Nephron (organoid): ENCODE results near the gene KCND3.

Experiments used
- H3K27ac Mint-ChIP-seq, 3 experiments: 2 replicates each; pipeline ENCODE4 v1.8.0; 2020; ENCODE audit warnings: mixed read lengths in 3 of 3, mild to moderate bottlenecking in 2 of 3, moderate library complexity in 1 of 3
- H3K27me3 Mint-ChIP-seq: 2 replicates; pipeline ENCODE4 v1.8.0; 2021; ENCODE audit warnings: low read depth, mild to moderate bottlenecking, moderate library complexity, mixed read lengths
- H3K36me3 Mint-ChIP-seq: 2 replicates; pipeline ENCODE4 v1.8.0; 2020; ENCODE audit warnings: low read depth, mixed read lengths
- H3K4me1 Mint-ChIP-seq: 2 replicates; pipeline ENCODE4 v1.8.0; 2020; ENCODE audit warnings: mixed read lengths
- H3K4me3 Mint-ChIP-seq, 3 experiments: 2 replicates each; pipeline ENCODE4 v1.8.0; 2020; ENCODE audit warnings: mild to moderate bottlenecking in 3 of 3, mixed read lengths in 3 of 3, moderate library complexity in 2 of 3
- H3K9me3 Mint-ChIP-seq: 2 replicates; pipeline ENCODE4 v1.8.0; 2020; ENCODE audit warnings: mixed read lengths
- TF ChIP-seq, protein P1 (sequence below), 3 experiments: fragments of 200-600 bp; sonication (generic); IDR thresholded peaks; one replicate each; pipeline ENCODE4 v1.5.0; 2021; ENCODE audit warnings: antibody characterized with exemption in 3 of 3; ENCODE audit not compliant: unreplicated experiment in 3 of 3

The KCND3 gene

DNA sequence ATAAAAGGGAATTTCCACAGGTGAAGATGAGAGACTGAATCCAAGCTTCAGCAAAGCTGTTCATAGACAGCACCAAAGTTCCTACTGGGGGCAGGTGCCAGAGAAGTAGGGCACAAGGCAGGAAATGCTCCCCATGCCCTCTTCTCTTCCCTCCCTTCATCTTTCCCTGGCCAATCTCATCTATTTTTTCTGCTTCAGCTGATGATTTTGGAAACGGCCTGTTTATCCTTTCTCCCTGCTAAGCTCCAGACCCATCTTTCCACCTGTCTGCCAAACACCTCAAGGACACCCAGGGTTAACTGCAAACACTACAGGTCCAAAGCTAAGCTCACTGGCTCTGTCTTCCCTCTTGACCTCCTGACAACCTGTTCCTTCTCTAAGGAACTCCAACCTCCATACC is 18.1 kb downstream of the KCND3 start:
- peaks cover 44% of the 10 kb centered on the region for H3K27me3 Mint-ChIP-seq
- H3K36me3 Mint-ChIP-seq, result no peaks in the 10 kb centered on the region
- H3K4me3 Mint-ChIP-seq, result no peak overlapping the region
- peaks cover 29% of the 10 kb centered on the region for H3K4me1 Mint-ChIP-seq
- no peaks in the 10 kb centered on the region for H3K9me3 Mint-ChIP-seq
- H3K27ac Mint-ChIP-seq, result no peak overlapping the region
- TF ChIP-seq, protein P1, sequence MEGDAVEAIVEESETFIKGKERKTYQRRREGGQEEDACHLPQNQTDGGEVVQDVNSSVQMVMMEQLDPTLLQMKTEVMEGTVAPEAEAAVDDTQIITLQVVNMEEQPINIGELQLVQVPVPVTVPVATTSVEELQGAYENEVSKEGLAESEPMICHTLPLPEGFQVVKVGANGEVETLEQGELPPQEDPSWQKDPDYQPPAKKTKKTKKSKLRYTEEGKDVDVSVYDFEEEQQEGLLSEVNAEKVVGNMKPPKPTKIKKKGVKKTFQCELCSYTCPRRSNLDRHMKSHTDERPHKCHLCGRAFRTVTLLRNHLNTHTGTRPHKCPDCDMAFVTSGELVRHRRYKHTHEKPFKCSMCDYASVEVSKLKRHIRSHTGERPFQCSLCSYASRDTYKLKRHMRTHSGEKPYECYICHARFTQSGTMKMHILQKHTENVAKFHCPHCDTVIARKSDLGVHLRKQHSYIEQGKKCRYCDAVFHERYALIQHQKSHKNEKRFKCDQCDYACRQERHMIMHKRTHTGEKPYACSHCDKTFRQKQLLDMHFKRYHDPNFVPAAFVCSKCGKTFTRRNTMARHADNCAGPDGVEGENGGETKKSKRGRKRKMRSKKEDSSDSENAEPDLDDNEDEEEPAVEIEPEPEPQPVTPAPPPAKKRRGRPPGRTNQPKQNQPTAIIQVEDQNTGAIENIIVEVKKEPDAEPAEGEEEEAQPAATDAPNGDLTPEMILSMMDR (IDR thresholded peaks at IDR 0.05; ENCODE audit: unreplicated experiment in 3 of 3), result no peak

DNA sequence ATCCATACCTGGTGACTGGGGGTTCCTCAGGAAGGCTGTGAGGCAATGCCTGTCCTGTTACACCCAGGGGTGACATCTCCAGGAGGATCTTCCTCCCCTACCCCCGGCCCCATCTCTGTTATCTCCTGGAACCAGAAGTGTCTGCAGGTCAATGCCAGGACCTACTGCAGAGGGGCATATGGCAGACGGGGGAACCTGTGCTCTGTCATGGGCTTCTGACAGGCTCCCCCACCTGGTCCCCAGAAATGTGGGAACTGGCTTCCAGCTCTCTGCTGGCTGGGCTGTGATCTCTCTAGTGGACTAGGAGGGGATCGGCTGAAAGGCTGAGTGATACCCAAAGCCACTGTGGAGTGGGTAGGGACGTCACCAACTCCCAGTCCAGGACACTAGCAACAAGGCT is 21.0 kb downstream of the KCND3 start:
- no peak overlapping the region for H3K4me3 Mint-ChIP-seq
- no peak overlapping the region for H3K27ac Mint-ChIP-seq
- no peaks in the 10 kb centered on the region for H3K9me3 Mint-ChIP-seq
- TF ChIP-seq, protein P1 (IDR thresholded peaks at IDR 0.05; ENCODE audit: unreplicated experiment in 3 of 3), result no peak
- peaks cover 43% of the 10 kb centered on the region for H3K27me3 Mint-ChIP-seq
- peaks cover 33% of the 10 kb centered on the region for H3K4me1 Mint-ChIP-seq
- H3K36me3 Mint-ChIP-seq, result no peaks in the 10 kb centered on the region

DNA sequence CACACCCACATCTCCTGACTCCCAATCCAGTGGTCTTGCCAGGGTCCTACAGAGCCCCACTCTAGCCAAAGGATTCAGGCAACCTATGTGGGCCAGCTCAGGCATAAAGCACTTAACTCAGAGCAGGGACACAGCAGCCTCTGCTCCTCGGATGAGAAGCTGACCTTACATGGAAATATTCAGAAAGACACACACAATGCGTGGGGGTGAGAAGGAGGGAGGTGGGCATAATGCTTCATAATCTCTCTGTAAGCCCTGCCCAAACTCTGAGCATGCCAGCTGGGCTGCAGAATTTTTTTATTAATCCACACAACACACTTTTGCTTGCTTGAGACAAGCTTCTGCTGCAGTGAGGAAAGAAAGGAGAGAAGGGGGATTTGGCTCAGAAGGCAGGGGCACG is 21.6 kb downstream of the KCND3 start:
- no peaks in the 10 kb centered on the region for H3K9me3 Mint-ChIP-seq
- no peak overlapping the region for H3K27ac Mint-ChIP-seq
- H3K36me3 Mint-ChIP-seq, result no peaks in the 10 kb centered on the region
- H3K27me3 Mint-ChIP-seq, result peaks cover 42% of the 10 kb centered on the region
- TF ChIP-seq, protein P1 (IDR thresholded peaks at IDR 0.05; ENCODE audit: unreplicated experiment in 3 of 3), result no peak
- no peak overlapping the region for H3K4me3 Mint-ChIP-seq
- peaks cover 33% of the 10 kb centered on the region for H3K4me1 Mint-ChIP-seq

DNA sequence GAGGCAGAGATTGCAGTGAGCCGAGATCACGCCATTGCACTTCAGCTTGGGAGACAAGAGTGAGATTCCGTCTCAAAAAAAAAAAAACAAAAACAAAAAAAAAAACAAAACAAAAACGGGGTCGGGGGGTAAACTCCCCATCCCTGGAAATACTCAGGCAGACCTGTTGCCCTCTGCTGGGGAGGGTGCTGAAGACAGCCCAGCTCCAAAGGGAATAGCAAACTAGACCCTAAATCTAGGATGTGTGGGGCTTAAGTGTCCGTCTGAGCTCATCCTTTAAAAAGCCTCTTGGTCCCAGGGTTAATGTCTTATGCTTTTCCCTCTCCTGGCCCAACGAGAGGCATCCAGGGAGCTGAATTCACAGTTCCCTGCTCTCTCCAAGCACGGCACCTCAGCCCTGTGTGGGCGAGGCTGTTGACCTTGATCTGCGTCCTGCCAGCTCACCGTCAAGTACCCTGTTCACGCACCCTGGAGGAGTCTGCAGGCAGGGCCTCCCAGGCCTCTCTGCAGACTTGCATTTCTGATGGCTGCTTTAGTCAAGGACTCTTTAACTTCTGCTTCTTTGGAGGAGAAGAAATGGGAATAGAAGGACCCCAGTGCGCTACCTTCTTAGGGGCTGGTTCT is 22.3 kb downstream of the KCND3 start:
- no peaks in the 10 kb centered on the region for H3K9me3 Mint-ChIP-seq
- H3K27me3 Mint-ChIP-seq, result peaks cover 43% of the 10 kb centered on the region
- peaks cover 33% of the 10 kb centered on the region for H3K4me1 Mint-ChIP-seq
- no peak overlapping the region for H3K4me3 Mint-ChIP-seq
- TF ChIP-seq, protein P1 (IDR thresholded peaks at IDR 0.05; ENCODE audit: unreplicated experiment in 3 of 3), result no peak
- H3K36me3 Mint-ChIP-seq, result no peaks in the 10 kb centered on the region
- no peak overlapping the region for H3K27ac Mint-ChIP-seq

DNA sequence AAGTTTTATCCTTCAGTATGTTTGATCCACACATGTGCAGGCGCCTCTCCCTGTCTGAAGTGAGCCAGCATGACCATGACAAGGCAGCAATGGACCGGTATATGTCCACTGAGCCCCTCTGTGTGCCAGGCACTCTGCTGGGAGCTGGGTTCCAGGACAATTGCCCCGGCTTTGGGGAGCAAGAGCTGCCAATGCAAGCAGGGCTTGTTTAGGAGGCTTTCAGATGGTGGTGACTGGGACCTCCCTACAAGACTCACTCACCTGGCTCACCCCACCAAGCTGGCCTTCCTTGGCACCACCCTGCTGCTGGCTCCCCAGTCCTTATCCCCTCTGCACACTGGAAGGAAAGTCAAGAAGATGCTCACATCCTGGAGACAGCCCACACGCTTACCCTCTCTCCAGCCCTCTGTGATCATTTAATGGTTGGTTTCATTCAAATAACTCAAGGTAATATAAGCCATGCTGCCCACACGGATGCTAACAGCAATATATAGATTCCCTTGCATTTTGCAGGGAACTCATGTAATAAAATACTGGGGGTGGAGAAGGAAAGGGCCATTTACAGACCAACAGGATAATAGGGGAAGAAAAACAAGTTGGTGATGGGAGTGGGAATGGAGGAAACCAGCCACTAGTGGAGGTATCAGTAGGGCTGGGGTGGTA is 23.6 kb downstream of the KCND3 start:
- Mint-ChIP-seq H3K9me3 (no peaks in the 10 kb centered on the region), H3K36me3 (no peaks in the 10 kb centered on the region), H3K4me3 (no peak overlapping the region), H3K27ac (no peak overlapping the region), H3K27me3 (peaks cover 38% of the 10 kb centered on the region), H3K4me1 (peaks cover 33% of the 10 kb centered on the region)
- TF ChIP-seq, protein P1 (IDR thresholded peaks at IDR 0.05; ENCODE audit: unreplicated experiment in 3 of 3), result no peak
